Activated CD4-positive, alpha-beta T cell treated with anti-CD3 and anti-CD28 coated beads for 1 hour (primary cell): ENCODE results near the gene ZNF710.
"Not testable (repeated sequence)": the region's sequence is repeated elsewhere in the genome, so short reads cannot be mapped to it uniquely, and the experiment has no call there.

Experiments
- DNase-seq: peaks from one replicate; pipeline ENCODE4 v3.0.0-alpha.2; 2020

ZNF710 gene

GRCh38 chr15:90062973-90063769, 62.0 kb downstream of the ZNF710 start:
- no peak for DNase-seq

DNA sequence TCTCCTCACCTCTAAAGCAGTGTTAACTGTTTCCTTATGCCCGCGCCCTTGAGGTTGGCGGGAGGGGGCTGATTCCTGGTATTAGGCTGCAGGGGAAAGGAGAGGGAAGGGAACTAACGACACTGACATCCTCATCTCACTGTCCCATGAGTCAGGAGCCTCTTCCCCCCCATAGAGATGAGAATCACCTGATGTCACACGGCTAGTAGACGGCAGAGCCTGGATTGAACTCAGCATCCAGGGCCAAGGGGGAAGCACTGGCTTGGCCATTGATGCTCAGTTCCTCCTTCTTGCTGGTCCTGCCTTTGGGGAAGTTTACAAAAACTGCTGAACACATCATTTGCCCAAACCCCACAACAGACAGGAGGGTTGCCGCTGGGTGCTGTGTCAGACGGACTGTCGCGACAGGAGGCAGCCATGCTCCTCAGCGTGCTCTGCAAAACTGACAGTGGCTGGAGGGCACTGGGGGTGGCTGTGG, 62.7 kb downstream of the ZNF710 start:
- no peak for DNase-seq

DNA sequence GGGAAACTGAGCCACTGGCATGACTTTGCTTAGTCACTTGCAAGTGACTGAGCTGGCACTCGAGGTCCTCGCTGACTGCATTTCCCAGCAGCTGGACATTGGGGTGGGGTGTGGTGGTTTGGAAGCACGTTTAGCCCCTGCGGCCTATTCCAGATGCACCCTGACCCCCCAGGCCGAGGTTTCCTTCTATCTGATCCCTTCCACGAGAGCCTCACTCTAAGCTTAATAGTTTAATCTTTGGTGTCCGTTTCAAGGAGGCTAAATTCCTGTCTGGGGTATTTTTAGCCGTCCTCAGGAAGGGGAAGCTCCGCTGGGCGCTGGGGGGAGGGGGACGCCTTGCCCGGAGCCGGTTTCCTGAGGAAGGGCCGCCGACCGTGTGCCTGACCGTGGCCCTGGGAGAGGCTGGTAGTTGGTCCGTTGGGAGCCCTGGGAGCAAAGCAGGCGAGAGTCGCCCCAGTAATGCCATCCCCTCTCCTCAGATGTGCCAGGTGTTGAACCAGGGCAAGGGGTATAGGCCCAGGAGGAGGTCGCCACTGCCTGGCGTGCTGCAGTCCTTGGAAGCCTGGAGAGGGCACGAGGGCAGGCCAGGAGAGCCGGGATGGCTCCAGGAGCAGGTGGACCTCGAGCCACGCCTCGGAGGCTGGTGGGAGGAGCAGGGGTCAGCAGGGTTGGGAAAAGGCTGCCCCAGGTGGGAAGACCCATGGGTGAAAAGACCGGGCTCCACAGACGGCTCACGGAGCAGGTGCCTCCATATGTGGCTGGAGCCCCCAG, 64.0 kb downstream of the ZNF710 start:
- no peak for DNase-seq

DNA sequence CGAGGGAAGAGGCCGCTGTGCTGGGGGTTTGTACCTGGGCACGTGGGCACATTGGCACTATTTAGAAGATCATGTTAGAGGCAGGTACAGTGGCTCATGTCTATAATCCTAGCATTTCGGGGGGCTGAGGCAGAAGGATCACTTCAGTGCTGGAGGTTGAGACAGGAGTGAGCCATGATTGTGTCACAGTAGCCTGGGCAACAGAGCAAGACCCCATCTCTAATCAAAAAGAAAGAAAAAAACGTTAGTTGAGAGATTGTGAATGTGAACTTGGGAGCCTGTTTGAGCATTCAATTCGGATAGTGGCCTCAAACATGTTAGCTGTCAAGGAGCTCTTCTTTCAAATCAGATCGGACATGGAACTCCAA, 64.5 kb downstream of the ZNF710 start:
- DNase-seq: no peak

- DNase-seq: no peak
These were observed 66.2 kb downstream of the ZNF710 start for GRCh38 chr15:90067181-90067952.

DNA sequence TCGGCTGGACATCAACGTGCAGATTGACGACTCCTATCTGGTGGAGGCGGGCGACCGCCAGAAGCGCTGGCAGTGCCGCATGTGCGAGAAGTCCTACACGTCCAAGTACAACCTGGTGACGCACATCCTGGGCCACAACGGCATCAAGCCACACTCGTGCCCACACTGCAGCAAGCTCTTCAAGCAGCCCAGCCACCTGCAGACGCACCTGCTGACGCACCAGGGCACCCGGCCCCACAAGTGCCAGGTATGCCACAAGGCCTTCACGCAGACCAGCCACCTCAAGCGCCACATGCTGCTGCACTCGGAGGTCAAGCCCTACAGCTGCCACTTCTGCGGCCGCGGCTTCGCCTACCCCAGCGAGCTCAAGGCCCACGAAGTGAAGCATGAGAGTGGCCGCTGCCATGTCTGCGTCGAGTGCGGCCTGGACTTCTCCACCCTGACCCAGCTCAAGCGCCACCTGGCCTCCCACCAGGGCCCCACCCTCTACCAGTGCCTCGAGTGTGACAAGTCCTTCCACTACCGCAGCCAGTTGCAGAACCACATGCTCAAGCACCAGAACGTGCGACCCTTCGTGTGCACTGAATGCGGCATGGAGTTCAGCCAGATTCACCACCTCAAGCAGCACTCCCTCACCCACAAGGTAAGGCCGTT, 67.0 kb downstream of the ZNF710 start:
- DNase-seq: no peak

DNA sequence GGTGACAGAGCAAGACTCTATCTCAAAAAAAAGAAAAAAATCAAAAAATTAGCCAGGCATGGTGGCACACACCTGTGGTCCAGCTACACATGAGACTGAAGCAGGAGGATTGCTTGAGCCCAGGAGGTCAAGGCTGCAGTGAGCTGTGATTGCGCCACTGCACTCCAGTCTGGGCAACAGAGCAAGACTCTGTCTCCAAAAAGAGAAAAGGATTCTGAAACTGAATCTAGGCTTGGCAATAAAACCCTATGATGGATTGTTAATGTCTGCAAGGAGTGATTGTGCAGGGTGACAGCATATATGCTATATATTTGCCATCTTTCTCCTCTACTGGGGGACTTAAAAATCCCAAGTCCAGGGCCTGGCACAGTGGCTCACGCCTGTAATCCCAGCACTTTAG, 69.5 kb downstream of the ZNF710 start:
- not testable (repeated sequence) for DNase-seq

GRCh38 chr15:90071220-90071807, 70.2 kb downstream of the ZNF710 start:
- peak; percentile 65 for DNase-seq

- DNase-seq: no peak
These were observed 72.0 kb downstream of the ZNF710 start for GRCh38 chr15:90072978-90073640.

GRCh38 chr15:90074023-90074422, 72.9 kb downstream of the ZNF710 start:
- no peak for DNase-seq

- DNase-seq: no peak
These were observed 73.8 kb downstream of the ZNF710 start for GRCh38 chr15:90074916-90075315.

DNA sequence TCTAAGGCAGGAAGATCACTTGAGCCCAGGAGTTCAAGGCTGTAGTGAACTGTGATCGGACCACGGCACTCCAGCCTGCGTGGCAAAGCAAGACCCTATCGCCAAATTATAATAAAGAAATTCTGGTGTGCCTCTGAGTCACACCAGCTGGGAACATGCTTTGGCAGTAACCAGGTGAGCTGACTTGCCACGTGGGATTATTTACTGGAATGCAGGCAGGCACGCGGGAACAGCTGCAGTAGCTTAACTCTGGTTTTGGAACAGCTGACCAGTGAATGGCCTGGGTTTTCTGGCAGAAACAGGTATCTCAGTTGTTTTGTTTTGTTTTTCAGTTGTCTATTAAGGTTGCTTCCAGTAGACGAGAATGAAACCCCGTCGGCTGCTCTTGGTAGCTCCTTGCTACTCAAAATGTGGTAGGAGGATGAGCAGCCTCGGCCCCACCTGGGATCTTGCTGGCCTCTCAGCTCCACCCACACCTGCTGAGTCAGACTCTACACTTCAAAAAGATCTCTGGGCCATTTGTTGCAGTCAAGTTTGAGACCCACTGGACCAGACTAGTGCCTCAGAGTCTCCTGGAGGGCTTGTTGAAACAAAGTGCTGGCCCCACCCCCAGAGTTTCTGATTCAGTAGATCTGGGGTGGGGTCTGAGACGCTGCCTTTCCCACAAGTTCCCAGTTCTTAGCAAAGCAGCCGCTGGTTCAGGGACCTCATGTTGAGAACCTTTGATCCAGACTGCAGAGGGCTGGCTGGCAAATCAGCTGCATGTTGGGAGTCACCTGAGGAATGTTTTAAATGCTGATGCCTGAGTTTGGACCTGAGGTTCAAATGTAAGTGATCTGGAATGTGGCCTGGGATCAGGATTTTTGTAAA, 74.5 kb downstream of the ZNF710 start:
- no peak for DNase-seq

GRCh38 chr15:90076716-90077115, 75.6 kb downstream of the ZNF710 start:
- DNase-seq: no peak

- no peak for DNase-seq
These were observed 77.8 kb downstream of the ZNF710 start for GRCh38 chr15:90078965-90079364.

DNA sequence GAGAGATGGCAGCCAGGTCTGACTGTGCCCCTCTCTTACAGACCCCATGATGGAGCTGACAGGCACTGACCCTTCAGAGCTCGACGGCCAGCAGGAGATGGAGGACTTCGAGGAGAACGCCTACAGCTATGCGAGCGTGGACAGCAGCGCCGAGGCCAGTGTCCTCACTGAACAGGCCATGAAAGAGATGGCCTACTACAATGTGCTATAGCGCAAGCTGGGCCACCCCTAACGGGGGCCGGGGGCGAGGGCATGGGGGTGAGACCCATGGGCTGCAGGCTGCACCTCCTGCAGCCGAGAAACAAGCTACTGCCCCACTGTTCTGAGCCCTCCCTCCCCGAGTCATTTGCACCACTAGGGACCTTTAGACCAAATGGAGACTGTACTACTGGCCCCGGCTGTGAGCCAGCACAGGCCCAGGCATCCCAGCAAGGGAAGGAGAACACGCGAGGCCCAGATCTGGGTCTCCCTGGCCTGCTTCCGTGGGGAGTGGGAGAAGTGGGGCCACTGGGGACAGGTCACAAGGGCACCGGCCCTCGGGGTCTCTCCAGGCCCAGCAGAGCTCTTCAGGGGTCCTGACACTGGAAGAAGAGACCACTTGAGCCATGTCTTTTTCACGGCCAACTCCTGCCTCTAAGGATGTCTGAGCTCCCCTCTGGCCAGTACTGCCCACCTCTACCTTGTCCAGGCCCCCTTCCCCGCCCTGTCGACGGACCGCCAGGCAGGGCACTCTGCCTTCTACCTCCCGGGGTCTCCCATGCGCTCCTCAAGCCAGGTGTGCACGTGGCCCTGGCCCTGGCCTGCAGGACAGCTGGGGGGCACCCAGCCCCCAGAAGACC, 78.7 kb downstream of the ZNF710 start:
- DNase-seq: no peak

- DNase-seq: no peak
These were observed 79.3 kb downstream of the ZNF710 start for GRCh38 chr15:90080458-90080755.

DNA sequence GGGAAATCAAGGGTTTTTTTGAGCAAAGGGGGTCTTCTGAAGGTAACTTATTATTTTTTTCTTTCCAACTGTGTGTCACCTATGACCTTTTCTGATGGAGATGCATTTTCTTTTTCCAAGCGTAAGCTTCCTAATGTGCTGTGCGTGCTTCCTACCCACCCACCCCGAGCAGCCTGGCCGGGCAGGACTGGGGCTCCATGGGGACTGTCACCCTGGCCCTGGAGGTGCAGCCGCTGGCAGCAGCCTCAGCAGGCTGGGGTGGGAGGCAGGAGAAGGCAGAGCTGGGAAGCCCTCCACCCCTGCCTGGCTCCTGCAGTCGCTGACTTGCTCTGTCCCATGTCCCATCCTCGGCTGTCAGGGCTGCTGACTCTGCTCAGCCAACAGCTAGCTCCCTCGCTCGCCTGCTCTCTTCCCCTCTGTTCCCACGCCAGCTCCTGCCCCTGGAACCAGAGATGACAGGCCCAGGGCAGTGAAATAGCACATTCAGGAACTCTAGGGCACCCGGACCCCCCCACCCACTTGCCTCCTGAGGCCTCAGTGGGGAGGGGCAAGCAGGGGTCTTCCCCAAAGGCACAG, 79.8 kb downstream of the ZNF710 start:
- no peak for DNase-seq

DNA sequence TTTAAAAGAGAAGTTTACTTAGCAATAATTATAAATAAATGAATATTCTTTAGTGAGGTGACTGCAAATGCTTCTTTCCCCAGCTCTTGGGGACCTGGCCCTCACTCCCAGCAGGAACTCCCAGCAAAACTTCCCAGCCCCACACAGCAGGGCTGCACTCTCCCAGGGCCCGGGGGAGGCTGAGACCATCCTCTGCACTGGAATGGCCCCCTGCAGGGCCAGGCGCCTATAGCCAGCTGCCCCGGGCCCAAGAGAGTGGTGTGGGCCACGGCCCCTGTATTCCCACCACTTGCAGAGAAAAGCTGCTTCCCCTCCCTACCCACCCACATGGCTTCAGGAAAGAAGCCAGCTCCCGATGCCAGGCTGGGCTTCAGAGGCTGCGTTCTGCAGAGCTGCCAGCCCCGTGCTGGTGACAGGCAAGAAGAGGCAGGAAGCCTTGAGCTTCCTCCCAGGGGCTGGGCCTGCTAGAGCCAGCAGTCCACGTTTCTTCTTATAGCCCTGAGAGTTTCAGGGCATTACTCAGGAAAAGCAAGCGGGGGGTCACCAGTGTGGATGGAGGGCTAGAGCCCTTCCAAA, 81.1 kb downstream of the ZNF710 start:
- DNase-seq: no peak

DNA sequence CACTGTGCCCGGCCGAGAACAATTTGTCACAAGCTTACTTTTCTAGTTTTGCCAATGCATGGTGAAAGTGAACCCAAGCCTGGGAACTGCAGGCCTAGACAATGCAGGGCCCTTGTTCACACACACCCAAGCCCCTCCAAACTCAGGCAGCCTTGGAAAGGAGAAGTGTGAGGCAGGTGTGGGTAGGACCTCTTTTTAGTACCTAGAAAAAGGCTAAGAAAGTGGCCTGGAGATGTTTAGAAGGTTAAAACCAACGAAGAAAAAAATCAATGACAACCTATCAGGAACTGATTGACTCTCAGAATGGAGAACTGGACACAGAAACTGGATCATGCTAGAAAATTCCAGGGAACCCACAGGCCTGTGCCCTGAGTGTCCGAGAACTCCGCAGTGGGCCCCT, 82.3 kb downstream of the ZNF710 start:
- DNase-seq: no peak
